ENCODE measurements around the gene SLC7A1.

- TF ChIP-seq CTCF (conservative IDR thresholded peaks at IDR 0.05; ENCODE audit: low read length): no peak
- TF ChIP-seq EZH2phosphoT487 (IDR thresholded peaks at IDR 0.05; ENCODE audit: borderline replicate concordance, low read depth, low read length): no peak
These were observed 105.6 kb downstream of the SLC7A1 start for GRCh38 chr13:29489650-29490560.
